Panc1 (cell line): Measurements from ENCODE around the gene SLC27A4.

ENCODE experiments used
- REST ChIP-seq, 2 experiments: IDR thresholded peaks; 2 replicates each; pipeline ENCODE4 v1.6.1; 2011 to 2012; ENCODE audit warnings: low read depth in 2 of 2, control low read depth in 1 of 2, low read length in 1 of 2, mild to moderate bottlenecking in 1 of 2, moderate library complexity in 1 of 2; ENCODE audit not compliant: insufficient read depth in 1 of 2
- TF ChIP-seq, protein P1 (sequence below): fragments of 450-650 bp; IDR thresholded peaks from 2 replicates; pipeline ENCODE4 v1.5.1; 2017; ENCODE audit warnings: mild to moderate bottlenecking

DNA sequence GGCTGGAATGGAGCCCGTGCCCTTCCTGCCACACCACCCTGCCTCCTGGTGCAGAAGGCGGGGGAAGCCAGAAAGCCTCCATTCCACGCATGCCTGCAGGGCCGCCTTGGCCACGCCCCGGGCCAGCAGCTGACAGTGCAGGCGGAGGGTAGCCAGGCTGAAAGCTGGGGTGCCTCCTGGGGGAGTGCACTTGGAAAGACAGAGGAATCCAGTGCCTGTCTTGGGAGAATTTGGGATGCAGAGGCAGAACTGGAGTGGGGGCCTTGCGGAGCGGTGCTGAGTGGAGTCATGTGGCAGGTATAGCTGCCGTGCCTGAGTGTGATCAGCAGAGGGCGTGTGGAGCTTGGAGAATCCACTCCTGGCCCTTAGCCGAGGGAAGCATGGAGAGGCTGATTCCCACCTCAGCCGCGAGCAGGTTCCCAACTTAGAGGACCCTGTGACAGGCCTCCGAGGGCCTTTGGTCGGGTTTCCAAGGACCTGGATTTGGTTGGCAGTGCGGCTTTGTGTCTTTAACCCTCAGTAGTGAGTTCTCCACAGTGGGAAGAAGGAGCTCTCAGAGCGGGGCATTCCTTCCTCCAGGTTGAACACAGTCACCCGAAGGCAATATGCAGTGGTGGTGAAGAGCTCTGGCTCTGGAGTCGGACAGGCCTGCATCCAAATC is 21.8 kb downstream of the SLC27A4 start:
- TF ChIP-seq, protein P1, sequence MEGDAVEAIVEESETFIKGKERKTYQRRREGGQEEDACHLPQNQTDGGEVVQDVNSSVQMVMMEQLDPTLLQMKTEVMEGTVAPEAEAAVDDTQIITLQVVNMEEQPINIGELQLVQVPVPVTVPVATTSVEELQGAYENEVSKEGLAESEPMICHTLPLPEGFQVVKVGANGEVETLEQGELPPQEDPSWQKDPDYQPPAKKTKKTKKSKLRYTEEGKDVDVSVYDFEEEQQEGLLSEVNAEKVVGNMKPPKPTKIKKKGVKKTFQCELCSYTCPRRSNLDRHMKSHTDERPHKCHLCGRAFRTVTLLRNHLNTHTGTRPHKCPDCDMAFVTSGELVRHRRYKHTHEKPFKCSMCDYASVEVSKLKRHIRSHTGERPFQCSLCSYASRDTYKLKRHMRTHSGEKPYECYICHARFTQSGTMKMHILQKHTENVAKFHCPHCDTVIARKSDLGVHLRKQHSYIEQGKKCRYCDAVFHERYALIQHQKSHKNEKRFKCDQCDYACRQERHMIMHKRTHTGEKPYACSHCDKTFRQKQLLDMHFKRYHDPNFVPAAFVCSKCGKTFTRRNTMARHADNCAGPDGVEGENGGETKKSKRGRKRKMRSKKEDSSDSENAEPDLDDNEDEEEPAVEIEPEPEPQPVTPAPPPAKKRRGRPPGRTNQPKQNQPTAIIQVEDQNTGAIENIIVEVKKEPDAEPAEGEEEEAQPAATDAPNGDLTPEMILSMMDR, result peak; percentile 87
- no peak; a peak in 1 of 4 replicates for TF ChIP-seq REST (IDR thresholded peaks at IDR 0.05; ENCODE audit: insufficient read depth in 1 of 2, low read depth in 2 of 2, low read length in 1 of 2)
